ENCODE data around the gene DTL.

Gene DTL

DNA sequence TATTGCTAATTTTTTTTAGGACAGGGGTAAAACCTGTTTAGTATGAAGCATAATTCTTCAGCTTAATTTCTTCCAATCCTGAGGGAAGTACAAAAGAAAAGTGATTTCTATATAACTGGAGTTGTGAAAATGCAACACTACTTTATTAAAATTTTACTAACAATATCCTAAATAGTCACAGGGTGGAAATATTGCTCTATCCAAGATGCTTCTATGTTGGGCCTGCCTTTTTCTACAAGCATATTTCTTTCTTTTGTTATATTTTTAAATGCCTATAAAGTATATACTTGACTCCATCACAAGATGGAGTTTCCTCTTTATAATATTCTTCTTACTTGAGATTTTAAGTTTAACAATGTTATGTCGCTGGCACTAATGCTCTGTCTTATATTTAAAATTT lies 37.9 kb downstream of the DTL start:
- TF ChIP-seq, protein P1, sequence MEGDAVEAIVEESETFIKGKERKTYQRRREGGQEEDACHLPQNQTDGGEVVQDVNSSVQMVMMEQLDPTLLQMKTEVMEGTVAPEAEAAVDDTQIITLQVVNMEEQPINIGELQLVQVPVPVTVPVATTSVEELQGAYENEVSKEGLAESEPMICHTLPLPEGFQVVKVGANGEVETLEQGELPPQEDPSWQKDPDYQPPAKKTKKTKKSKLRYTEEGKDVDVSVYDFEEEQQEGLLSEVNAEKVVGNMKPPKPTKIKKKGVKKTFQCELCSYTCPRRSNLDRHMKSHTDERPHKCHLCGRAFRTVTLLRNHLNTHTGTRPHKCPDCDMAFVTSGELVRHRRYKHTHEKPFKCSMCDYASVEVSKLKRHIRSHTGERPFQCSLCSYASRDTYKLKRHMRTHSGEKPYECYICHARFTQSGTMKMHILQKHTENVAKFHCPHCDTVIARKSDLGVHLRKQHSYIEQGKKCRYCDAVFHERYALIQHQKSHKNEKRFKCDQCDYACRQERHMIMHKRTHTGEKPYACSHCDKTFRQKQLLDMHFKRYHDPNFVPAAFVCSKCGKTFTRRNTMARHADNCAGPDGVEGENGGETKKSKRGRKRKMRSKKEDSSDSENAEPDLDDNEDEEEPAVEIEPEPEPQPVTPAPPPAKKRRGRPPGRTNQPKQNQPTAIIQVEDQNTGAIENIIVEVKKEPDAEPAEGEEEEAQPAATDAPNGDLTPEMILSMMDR (IDR thresholded peaks at IDR 0.05; ENCODE audit: low read depth, low read length), result no peak
- H3K4me3 ChIP-seq (replicated peaks in 1 of 2; ENCODE audit: low read depth in 2 of 2, low read length in 2 of 2), result no peak overlapping the region
- DNase-seq (ENCODE audit: low read depth in 2 of 2), result peak in 1 of 2 donors; percentile 20

DNA sequence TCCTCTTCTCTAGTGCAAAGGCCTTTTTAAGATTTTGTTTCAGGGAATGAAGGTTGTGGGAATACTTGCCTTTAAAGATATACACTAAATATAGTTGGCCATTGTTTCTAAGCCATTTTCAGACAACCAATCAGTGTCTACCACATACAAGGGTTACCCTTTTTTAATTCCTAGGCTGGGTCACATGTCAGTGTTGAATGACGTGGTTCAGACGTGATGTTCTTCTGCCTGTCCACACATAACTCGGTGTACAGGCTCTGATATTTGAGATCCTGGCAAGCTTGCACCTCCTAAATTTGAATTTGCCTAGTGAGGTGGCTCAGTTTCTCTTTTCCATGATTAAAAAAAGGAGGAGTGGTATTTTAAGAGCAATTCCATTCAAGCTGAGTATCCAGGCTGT lies 38.8 kb downstream of the DTL start:
- TF ChIP-seq, protein P1 (IDR thresholded peaks at IDR 0.05; ENCODE audit: low read depth, low read length), result no peak
- no peak overlapping the region for H3K4me3 ChIP-seq (replicated peaks in 1 of 2; ENCODE audit: low read depth in 2 of 2, low read length in 2 of 2)
- no peak for DNase-seq (ENCODE audit: low read depth in 2 of 2)

DNA sequence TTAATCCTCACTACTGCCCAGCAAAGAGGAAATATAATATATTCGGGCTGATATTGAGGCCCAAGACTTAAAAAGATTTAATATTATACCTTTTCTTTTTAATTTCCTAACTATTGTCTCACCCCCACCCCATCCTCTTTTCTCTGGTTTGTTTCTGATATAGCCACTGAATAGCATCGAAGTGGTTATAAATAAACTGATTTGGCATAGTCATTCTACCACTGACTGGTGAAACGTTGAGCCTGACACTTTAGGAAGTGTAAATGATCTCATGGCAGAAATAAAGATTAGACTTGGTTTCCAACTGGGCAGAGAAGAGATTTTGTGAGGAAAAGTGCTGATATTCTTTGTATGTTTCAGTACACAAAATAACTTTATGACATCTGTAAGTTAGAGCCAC lies 39.3 kb downstream of the DTL start:
- DNase-seq (ENCODE audit: low read depth in 2 of 2), result no peak
- TF ChIP-seq, protein P1 (IDR thresholded peaks at IDR 0.05; ENCODE audit: low read depth, low read length), result no peak
- no peak overlapping the region for H3K4me3 ChIP-seq (replicated peaks in 1 of 2; ENCODE audit: low read depth in 2 of 2, low read length in 2 of 2)

DNA sequence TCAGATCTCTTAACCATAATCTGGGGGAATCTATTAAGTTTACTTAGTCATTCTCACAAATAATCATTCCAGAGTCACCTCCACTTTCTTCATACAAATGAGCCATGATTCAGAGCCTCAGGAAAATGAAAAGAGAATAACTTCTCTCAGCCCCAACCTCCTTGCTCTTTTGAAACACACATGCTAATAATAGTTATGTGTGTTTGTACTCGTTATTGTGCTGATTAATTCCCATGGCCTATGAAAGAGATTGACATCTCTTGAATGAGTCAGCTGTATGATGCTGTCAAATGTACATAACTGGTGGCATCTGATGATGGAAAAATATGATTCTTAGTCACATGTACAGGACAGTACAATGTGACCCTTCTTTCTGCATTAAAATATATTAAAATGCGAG lies 41.5 kb downstream of the DTL start:
- DNase-seq (ENCODE audit: low read depth in 2 of 2), result peak in 1 of 2 donors; percentile 8
- H3K4me3 ChIP-seq (replicated peaks in 1 of 2; ENCODE audit: low read depth in 2 of 2, low read length in 2 of 2), result no peak overlapping the region
- TF ChIP-seq, protein P1 (IDR thresholded peaks at IDR 0.05; ENCODE audit: low read depth, low read length), result no peak

DNA sequence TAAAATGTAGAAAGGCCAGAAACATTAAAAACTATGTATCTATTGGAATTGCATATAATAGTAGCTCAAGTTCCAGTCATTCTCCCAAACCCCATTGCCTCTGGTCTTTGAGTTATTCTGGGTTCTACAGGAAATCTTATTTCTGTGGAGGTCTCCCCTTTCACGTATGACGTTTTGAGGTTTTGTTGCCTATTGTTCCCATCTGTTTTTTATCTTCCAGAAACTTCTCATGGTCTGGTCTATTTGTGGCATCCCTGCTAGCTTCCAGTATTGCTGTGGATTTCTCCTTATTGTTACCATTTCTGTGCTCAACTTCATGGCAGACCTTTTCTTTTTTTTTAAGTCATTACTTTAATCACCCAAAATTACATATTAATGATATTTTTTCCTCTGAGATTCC lies 43.3 kb downstream of the DTL start:
- DNase-seq (ENCODE audit: low read depth in 2 of 2), result no peak
- TF ChIP-seq, protein P1 (IDR thresholded peaks at IDR 0.05; ENCODE audit: low read depth, low read length), result no peak

DNA sequence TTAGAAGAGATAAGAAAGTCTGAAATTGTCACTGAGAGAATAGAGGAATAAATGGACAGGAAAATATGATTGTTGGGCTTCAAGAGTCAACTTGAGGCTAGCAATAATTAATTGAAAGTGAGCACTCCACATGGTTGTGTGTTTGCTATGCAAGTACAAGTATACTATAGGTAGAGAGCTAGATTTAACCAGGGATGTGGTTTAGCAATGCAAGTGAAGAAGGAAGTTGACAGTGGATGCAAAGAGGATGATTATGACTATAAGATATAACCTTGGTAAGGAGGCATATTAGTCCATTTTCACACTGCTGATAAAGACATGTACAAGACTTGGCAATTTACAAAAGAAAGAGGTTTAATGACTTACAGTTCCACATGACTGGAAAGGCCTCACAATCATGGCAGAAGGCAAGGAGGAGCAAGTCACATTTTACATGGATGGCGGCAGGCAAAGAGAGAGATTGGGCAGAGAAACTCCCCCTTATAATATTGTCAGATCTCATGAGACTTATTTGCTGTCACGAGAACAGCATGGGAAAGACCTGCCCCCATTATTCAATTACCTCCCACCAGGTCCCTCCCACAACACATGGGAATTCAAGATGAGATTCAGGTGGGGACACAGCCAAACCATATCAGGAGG lies 47.3 kb downstream of the DTL start:
- no peak for DNase-seq (ENCODE audit: low read depth in 2 of 2)
- no peak overlapping the region for H3K4me3 ChIP-seq (replicated peaks in 1 of 2; ENCODE audit: low read depth in 2 of 2, low read length in 2 of 2)
- TF ChIP-seq, protein P1 (IDR thresholded peaks at IDR 0.05; ENCODE audit: low read depth, low read length), result no peak

More for the DNA sequence above, 43.3 kb downstream of the DTL start:
- no peak overlapping the region for H3K4me3 ChIP-seq (replicated peaks in 1 of 2; ENCODE audit: low read depth in 2 of 2, low read length in 2 of 2)
